ENCODE measurements around the gene SLC13A3. TPM values are rescaled to one million over a fixed set of nuclear protein-coding genes. Genes with fewer than 3 reads are reported as not detected.

Gene SLC13A3
- total RNA-seq, 3 donors from 2014 or later (not counting 1 experiment from before 2014, with no cell fraction given) = 0.63 TPM; not detected in 1

DNA sequence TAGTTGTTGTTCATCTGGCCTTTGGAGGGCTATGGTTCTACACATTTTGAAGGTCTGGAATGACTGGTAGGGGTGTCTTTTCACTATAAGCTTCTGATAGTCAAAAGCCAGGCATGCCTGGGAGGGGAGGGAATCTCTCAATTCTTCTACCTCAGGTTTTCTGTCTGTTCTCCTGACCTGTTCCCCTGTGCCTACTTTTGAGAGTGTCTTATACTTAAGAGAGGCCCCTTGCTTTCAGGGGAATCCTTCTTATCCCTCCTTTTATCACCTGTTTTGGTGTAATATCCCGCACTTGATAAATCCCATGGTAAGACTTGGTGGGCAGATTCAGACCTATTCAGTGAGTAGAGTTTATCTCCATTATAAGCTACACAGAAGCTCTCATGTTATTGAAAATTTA lies 10.4 kb upstream of the SLC13A3 start:
- Histone ChIP-seq H3K9me3 (ENCODE audit: control insufficient read depth, insufficient read depth, low read length) (no peaks in the 10 kb centered on the region), H3K27me3 (ENCODE audit: control insufficient read depth, insufficient read depth, low read length) (peaks cover 2% of the 10 kb centered on the region), H3K27ac (ENCODE audit: low read length) (no peak overlapping the region), H3K4me3 (ENCODE audit: low read length) (no peak overlapping the region), H3K4me1 (ENCODE audit: control insufficient read depth, insufficient read depth, low read length) (no peaks in the 10 kb centered on the region), H3K36me3 (ENCODE audit: control insufficient read depth, insufficient read depth, low read length) (no peaks in the 10 kb centered on the region)
- Mint-ChIP-seq H3K9me3 (no peaks in the 10 kb centered on the region), H3K36me3 (no peaks in the 10 kb centered on the region), H3K27me3 (ENCODE audit: low read depth in 2 of 2) (no peaks in the 10 kb centered on the region), H3K4me3 (no peak overlapping the region), H3K4me1 (no peaks in the 10 kb centered on the region), H3K27ac (no peak overlapping the region)
- DNase-seq (no peak), ATAC-seq (no peak)
- WGBS (ENCODE audit: insufficient coverage) = no CpG with 5 or more reads among the region's 1 CpG
- intact Hi-C loops (cut with micrococcal nuclease) = no loop called here
- TF ChIP-seq, protein P1, sequence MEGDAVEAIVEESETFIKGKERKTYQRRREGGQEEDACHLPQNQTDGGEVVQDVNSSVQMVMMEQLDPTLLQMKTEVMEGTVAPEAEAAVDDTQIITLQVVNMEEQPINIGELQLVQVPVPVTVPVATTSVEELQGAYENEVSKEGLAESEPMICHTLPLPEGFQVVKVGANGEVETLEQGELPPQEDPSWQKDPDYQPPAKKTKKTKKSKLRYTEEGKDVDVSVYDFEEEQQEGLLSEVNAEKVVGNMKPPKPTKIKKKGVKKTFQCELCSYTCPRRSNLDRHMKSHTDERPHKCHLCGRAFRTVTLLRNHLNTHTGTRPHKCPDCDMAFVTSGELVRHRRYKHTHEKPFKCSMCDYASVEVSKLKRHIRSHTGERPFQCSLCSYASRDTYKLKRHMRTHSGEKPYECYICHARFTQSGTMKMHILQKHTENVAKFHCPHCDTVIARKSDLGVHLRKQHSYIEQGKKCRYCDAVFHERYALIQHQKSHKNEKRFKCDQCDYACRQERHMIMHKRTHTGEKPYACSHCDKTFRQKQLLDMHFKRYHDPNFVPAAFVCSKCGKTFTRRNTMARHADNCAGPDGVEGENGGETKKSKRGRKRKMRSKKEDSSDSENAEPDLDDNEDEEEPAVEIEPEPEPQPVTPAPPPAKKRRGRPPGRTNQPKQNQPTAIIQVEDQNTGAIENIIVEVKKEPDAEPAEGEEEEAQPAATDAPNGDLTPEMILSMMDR (IDR thresholded peaks at IDR 0.05) = no peak

DNA sequence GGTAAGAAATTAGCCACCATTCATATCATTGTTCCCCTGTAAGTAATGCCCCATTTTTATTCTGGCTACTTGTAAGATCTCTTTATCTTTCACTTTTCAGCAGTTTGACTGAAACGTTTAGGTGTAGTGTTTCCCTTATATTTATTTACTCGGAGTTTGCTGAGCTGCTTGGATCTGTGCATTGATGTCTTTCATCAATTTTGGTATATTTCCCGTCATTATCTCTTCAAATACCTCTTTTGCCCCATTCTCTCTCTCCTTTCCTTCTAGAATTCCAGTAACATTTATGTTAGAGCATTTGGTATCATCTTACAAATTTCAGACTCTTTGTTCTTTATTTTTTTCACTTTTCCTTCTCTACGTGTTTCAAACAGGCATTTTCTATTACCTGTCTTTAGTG lies 9.2 kb upstream of the SLC13A3 start:
- DNase-seq = no peak
- no peaks in the 10 kb centered on the region for H3K27me3 Mint-ChIP-seq (ENCODE audit: low read depth in 2 of 2)

DNA sequence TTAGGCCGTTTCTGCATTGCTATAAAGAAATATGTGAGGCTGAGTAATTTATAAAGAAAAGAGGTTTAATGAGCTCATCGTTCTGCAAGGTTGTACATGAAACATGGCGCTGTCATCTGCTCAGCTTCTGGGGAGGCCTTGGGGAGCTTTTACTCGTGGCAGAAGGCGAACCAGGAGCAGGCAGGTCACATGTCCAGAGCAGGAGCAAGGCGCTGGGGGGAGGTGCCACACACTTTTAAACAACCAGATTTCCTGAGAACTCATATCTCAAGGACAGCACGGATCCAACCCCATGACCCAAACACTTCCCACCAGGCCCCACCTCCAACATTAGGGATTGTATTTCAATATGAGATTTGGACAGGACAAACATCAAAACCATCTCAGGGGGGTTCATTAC lies 6.4 kb upstream of the SLC13A3 start:
- peaks cover 10 to 17% of the 10 kb centered on the region in 2 donors for H3K27me3 Mint-ChIP-seq (ENCODE audit: low read depth in 2 of 2)
- TF ChIP-seq, protein P1 (IDR thresholded peaks at IDR 0.05) = no peak
- no peaks in the 10 kb centered on the region for H3K9me3 Mint-ChIP-seq
- Histone ChIP-seq H3K4me3 (ENCODE audit: low read length) (no peak overlapping the region), H3K9me3 (ENCODE audit: control insufficient read depth, insufficient read depth, low read length) (no peaks in the 10 kb centered on the region), H3K27me3 (ENCODE audit: control insufficient read depth, insufficient read depth, low read length) (peaks cover 9% of the 10 kb centered on the region), H3K4me1 (ENCODE audit: control insufficient read depth, insufficient read depth, low read length) (no peaks in the 10 kb centered on the region), H3K27ac (ENCODE audit: low read length) (no peak overlapping the region), H3K36me3 (ENCODE audit: control insufficient read depth, insufficient read depth, low read length) (no peaks in the 10 kb centered on the region)
- intact Hi-C loops (cut with micrococcal nuclease) = no loop called here
- no peaks in the 10 kb centered on the region for H3K4me1 Mint-ChIP-seq
- no peaks in the 10 kb centered on the region for H3K36me3 Mint-ChIP-seq
- ATAC-seq = no peak
- no peak for DNase-seq
- H3K27ac Mint-ChIP-seq = no peak overlapping the region
- no peak overlapping the region for H3K4me3 Mint-ChIP-seq
- 86% methylated on average over 7 of the region's 7 CpGs for WGBS (ENCODE audit: insufficient coverage)

More for the DNA sequence above, 9.2 kb upstream of the SLC13A3 start:
- peaks cover 2% of the 10 kb centered on the region for H3K27me3 ChIP-seq (ENCODE audit: control insufficient read depth, insufficient read depth, low read length)
- TF ChIP-seq, protein P1 (IDR thresholded peaks at IDR 0.05) = no peak
- Mint-ChIP-seq H3K27ac (no peak overlapping the region), H3K36me3 (no peaks in the 10 kb centered on the region), H3K4me3 (no peak overlapping the region), H3K9me3 (no peaks in the 10 kb centered on the region), H3K4me1 (no peaks in the 10 kb centered on the region)
- no peaks in the 10 kb centered on the region for H3K9me3 ChIP-seq (ENCODE audit: control insufficient read depth, insufficient read depth, low read length)
- ATAC-seq = no peak
- no peaks in the 10 kb centered on the region for H3K36me3 ChIP-seq (ENCODE audit: control insufficient read depth, insufficient read depth, low read length)
- no peak overlapping the region for H3K27ac ChIP-seq (ENCODE audit: low read length)
- no peak overlapping the region for H3K4me3 ChIP-seq (ENCODE audit: low read length)
- WGBS (ENCODE audit: insufficient coverage) = 92% methylated on average over 3 of the region's 4 CpGs
- intact Hi-C loops (cut with micrococcal nuclease) = no loop called here
- H3K4me1 ChIP-seq (ENCODE audit: control insufficient read depth, insufficient read depth, low read length) = no peaks in the 10 kb centered on the region

DNA sequence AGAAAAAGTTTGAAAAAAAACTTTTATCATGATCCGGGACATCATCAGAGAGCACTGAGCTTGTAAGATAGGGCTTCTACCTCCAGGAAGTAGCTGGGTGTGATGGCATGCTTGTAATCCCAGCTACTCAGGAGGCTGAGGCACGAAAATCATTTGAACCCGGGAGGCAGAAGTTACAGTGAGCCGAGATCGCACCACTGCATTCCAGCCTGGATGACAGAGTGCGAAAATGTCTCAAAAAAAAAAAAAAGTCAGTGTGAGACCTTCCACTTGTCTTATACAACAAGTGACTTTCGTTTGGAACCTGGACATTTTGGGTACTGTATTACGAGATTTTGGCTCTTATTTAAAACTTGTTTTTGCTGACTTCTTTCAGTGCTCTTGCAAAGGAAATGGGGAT lies 5.9 kb upstream of the SLC13A3 start:
- no peak for ATAC-seq
- H3K36me3 ChIP-seq (ENCODE audit: control insufficient read depth, insufficient read depth, low read length) = no peaks in the 10 kb centered on the region
- peaks cover 11 to 18% of the 10 kb centered on the region in 2 donors for H3K27me3 Mint-ChIP-seq (ENCODE audit: low read depth in 2 of 2)
- DNase-seq = no peak
- H3K27ac Mint-ChIP-seq = no peak overlapping the region
- no peak overlapping the region for H3K4me3 Mint-ChIP-seq
- no peaks in the 10 kb centered on the region for H3K36me3 Mint-ChIP-seq
- TF ChIP-seq, protein P1 (IDR thresholded peaks at IDR 0.05) = no peak
- 90% methylated on average over 8 of the region's 8 CpGs for WGBS (ENCODE audit: insufficient coverage)
- no peaks in the 10 kb centered on the region for H3K9me3 Mint-ChIP-seq
- H3K4me1 Mint-ChIP-seq = no peaks in the 10 kb centered on the region
- H3K9me3 ChIP-seq (ENCODE audit: control insufficient read depth, insufficient read depth, low read length) = no peaks in the 10 kb centered on the region
- peaks cover 9% of the 10 kb centered on the region for H3K27me3 ChIP-seq (ENCODE audit: control insufficient read depth, insufficient read depth, low read length)
- no peaks in the 10 kb centered on the region for H3K4me1 ChIP-seq (ENCODE audit: control insufficient read depth, insufficient read depth, low read length)
- no peak overlapping the region for H3K4me3 ChIP-seq (ENCODE audit: low read length)
- no peak overlapping the region for H3K27ac ChIP-seq (ENCODE audit: low read length)
- intact Hi-C loops (cut with micrococcal nuclease) = no loop called here

Measured in natural killer cell (primary cell).